ENCODE data around the gene TP53AIP1.

DNA sequence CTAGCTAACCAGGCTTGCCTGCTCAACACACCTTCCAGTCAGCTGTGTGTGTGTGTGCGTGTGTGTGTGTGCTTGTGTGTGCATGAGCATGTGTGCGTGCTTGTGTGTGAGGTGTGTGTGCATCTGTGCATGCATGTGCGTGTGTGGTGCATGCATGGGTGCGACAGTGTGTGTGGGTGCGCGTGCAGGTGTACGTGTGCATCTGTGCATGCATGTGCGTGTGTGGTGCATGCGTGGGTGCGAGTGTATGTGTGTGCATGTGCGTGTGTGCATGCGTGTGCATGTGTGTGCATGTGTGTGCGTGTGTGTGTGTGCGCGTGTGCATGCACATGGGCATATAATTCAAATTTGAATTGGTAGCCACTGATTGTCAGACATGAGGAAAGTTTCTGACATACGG, 10.5 kb upstream of the TP53AIP1 start:
- TF ChIP-seq CEBPB (IDR thresholded peaks at IDR 0.05; ENCODE audit: low read depth, low read length), result no peak
- TF ChIP-seq, protein P1, sequence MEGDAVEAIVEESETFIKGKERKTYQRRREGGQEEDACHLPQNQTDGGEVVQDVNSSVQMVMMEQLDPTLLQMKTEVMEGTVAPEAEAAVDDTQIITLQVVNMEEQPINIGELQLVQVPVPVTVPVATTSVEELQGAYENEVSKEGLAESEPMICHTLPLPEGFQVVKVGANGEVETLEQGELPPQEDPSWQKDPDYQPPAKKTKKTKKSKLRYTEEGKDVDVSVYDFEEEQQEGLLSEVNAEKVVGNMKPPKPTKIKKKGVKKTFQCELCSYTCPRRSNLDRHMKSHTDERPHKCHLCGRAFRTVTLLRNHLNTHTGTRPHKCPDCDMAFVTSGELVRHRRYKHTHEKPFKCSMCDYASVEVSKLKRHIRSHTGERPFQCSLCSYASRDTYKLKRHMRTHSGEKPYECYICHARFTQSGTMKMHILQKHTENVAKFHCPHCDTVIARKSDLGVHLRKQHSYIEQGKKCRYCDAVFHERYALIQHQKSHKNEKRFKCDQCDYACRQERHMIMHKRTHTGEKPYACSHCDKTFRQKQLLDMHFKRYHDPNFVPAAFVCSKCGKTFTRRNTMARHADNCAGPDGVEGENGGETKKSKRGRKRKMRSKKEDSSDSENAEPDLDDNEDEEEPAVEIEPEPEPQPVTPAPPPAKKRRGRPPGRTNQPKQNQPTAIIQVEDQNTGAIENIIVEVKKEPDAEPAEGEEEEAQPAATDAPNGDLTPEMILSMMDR (IDR thresholded peaks at IDR 0.05; ENCODE audit: control extremely low read depth in 1 of 3, insufficient read depth in 1 of 3, low read depth in 1 of 3, low read length in 3 of 3), result no peak
- no peak for TF ChIP-seq GABPA (IDR thresholded peaks at IDR 0.05; ENCODE audit: borderline replicate concordance, insufficient read depth, low read length)

Measured in H1 (cell line).